Mesothelial cell of epicardium (in vitro differentiated cells): ENCODE data around the gene TENM4. TPM values are rescaled to one million over a fixed set of nuclear protein-coding genes. Genes with fewer than 3 reads are reported as not detected.

ENCODE experiments used
- DNase-seq, 2 experiments: peaks; one replicate each; pipeline ENCODE4 v3.0.0; 2021; ENCODE audit warnings: low spot score in 2 of 2; ENCODE audit not compliant: unreplicated experiment in 2 of 2
- H3K27ac Mint-ChIP-seq: 2 replicates; pipeline ENCODE4 v1.8.0; 2021; ENCODE audit warnings: mixed read lengths
- H3K27me3 Mint-ChIP-seq: 2 replicates; pipeline ENCODE4 v1.8.0; 2021; ENCODE audit warnings: low read depth, mixed read lengths
- H3K36me3 Mint-ChIP-seq: 2 replicates; pipeline ENCODE4 v1.8.0; 2021; ENCODE audit warnings: mixed read lengths
- H3K4me1 Mint-ChIP-seq: 2 replicates; pipeline ENCODE4 v1.8.0; 2021; ENCODE audit warnings: mixed read lengths
- H3K4me3 Mint-ChIP-seq: 2 replicates; pipeline ENCODE4 v1.8.0; 2021; ENCODE audit warnings: mild to moderate bottlenecking, moderate library complexity, mixed read lengths
- H3K9me3 Mint-ChIP-seq: 2 replicates; pipeline ENCODE4 v1.8.0; 2021; ENCODE audit warnings: mixed read lengths
- total RNA-seq: library from RNA; stranded (reverse); gene quantifications from 3 replicates; pipeline ENCODE4 v1.2.1, GENCODE V29; 2021
- TF ChIP-seq, protein P1 (sequence below): fragments of 200-600 bp; sonication (generic); IDR thresholded peaks from one replicate; pipeline ENCODE4 v1.5.0; 2021; ENCODE audit warnings: antibody characterized with exemption; ENCODE audit not compliant: unreplicated experiment

TENM4 gene
- total RNA-seq, 1 donor from 2014 or later = 187 TPM

- H3K27me3 Mint-ChIP-seq = no peaks in the 10 kb centered on the region
- TF ChIP-seq, protein P1, sequence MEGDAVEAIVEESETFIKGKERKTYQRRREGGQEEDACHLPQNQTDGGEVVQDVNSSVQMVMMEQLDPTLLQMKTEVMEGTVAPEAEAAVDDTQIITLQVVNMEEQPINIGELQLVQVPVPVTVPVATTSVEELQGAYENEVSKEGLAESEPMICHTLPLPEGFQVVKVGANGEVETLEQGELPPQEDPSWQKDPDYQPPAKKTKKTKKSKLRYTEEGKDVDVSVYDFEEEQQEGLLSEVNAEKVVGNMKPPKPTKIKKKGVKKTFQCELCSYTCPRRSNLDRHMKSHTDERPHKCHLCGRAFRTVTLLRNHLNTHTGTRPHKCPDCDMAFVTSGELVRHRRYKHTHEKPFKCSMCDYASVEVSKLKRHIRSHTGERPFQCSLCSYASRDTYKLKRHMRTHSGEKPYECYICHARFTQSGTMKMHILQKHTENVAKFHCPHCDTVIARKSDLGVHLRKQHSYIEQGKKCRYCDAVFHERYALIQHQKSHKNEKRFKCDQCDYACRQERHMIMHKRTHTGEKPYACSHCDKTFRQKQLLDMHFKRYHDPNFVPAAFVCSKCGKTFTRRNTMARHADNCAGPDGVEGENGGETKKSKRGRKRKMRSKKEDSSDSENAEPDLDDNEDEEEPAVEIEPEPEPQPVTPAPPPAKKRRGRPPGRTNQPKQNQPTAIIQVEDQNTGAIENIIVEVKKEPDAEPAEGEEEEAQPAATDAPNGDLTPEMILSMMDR = no peak
- no peak for DNase-seq
- H3K36me3 Mint-ChIP-seq = no peaks in the 10 kb centered on the region
- peaks cover 9% of the 10 kb centered on the region for H3K4me1 Mint-ChIP-seq
- H3K9me3 Mint-ChIP-seq = no peaks in the 10 kb centered on the region
- H3K4me3 Mint-ChIP-seq = no peak overlapping the region
- H3K27ac Mint-ChIP-seq = no peak overlapping the region
Observed at GRCh38 chr11:79363861-79364378, 76.9 kb downstream of the TENM4 start.

GRCh38 chr11:79363256-79363655 is 77.6 kb downstream of the TENM4 start:
- Mint-ChIP-seq H3K36me3 (no peaks in the 10 kb centered on the region), H3K27ac (peak overlapping the region; percentile 86), H3K4me3 (no peak overlapping the region), H3K9me3 (no peaks in the 10 kb centered on the region), H3K4me1 (peaks cover 9% of the 10 kb centered on the region), H3K27me3 (no peaks in the 10 kb centered on the region)
- DNase-seq = no peak
- TF ChIP-seq, protein P1 = no peak

DNA sequence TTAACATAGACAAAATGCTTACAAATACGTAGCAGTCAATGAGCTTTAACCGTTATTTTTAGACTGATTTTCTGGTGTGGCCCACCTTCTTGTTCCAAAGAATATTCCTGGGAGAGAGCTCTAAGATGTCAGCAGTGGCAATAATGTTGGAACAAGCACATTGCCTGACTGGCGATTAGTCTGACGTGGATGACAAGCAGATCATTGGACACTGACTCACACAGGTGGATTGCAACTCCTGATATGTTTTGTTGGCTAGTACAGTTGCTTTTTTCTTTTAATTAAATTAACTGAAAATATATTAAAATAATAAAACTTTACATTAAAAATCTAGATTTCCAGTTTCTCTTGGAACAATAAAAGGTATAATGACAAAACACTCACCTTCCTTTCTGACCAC is 78.0 kb downstream of the TENM4 start:
- Mint-ChIP-seq H3K27me3 (no peaks in the 10 kb centered on the region), H3K9me3 (no peaks in the 10 kb centered on the region), H3K4me1 (peaks cover 9% of the 10 kb centered on the region), H3K27ac (peak overlapping the region; percentile 86), H3K36me3 (no peaks in the 10 kb centered on the region), H3K4me3 (no peak overlapping the region)
- DNase-seq = no peak
- TF ChIP-seq, protein P1 = no peak

GRCh38 chr11:79362206-79362757 is 78.5 kb downstream of the TENM4 start:
- Mint-ChIP-seq H3K4me1 (peaks cover 9% of the 10 kb centered on the region), H3K9me3 (no peaks in the 10 kb centered on the region), H3K36me3 (no peaks in the 10 kb centered on the region), H3K27ac (no peak overlapping the region), H3K4me3 (no peak overlapping the region), H3K27me3 (no peaks in the 10 kb centered on the region)
- TF ChIP-seq, protein P1 = no peak
- no peak for DNase-seq

GRCh38 chr11:79358258-79358657 is 82.6 kb downstream of the TENM4 start:
- TF ChIP-seq, protein P1 = no peak
- Mint-ChIP-seq H3K9me3 (no peaks in the 10 kb centered on the region), H3K27me3 (no peaks in the 10 kb centered on the region), H3K4me1 (peaks cover 6% of the 10 kb centered on the region), H3K4me3 (no peak overlapping the region), H3K27ac (no peak overlapping the region), H3K36me3 (no peaks in the 10 kb centered on the region)
- DNase-seq = no peak

DNA sequence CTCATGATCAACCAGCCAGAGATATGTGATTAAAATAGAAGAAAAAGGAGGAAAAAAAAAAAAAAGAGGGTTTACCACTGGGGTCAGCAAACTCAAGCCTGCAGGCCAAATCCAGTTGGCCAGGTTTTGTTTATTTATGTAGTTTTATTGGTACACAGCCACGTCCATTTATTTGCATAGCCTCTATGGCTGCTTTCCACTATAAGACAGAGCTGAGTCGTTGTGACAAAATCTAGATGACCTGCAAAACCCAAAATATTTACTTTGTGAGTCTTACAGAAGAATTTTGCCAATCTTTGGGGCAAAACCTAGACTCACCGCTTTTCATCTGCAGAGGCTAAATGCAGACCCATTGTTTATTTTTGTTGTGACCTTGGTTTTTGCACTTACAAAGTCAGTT is 87.1 kb downstream of the TENM4 start:
- TF ChIP-seq, protein P1 = no peak
- no peak overlapping the region for H3K27ac Mint-ChIP-seq
- no peaks in the 10 kb centered on the region for H3K9me3 Mint-ChIP-seq
- no peak overlapping the region for H3K4me3 Mint-ChIP-seq
- H3K36me3 Mint-ChIP-seq = no peaks in the 10 kb centered on the region
- peaks cover 2% of the 10 kb centered on the region for H3K4me1 Mint-ChIP-seq
- no peaks in the 10 kb centered on the region for H3K27me3 Mint-ChIP-seq
- no peak for DNase-seq
